ENCODE results near the gene TIE1. TPM values are rescaled to one million over a fixed set of nuclear protein-coding genes. Genes with fewer than 3 reads are reported as not detected.

Gene TIE1
- total RNA-seq, 3 donors from 2014 or later (not counting 1 experiment from before 2014, with no cell fraction given) = 4.5 to 10.7 (median 6.7) TPM

DNA sequence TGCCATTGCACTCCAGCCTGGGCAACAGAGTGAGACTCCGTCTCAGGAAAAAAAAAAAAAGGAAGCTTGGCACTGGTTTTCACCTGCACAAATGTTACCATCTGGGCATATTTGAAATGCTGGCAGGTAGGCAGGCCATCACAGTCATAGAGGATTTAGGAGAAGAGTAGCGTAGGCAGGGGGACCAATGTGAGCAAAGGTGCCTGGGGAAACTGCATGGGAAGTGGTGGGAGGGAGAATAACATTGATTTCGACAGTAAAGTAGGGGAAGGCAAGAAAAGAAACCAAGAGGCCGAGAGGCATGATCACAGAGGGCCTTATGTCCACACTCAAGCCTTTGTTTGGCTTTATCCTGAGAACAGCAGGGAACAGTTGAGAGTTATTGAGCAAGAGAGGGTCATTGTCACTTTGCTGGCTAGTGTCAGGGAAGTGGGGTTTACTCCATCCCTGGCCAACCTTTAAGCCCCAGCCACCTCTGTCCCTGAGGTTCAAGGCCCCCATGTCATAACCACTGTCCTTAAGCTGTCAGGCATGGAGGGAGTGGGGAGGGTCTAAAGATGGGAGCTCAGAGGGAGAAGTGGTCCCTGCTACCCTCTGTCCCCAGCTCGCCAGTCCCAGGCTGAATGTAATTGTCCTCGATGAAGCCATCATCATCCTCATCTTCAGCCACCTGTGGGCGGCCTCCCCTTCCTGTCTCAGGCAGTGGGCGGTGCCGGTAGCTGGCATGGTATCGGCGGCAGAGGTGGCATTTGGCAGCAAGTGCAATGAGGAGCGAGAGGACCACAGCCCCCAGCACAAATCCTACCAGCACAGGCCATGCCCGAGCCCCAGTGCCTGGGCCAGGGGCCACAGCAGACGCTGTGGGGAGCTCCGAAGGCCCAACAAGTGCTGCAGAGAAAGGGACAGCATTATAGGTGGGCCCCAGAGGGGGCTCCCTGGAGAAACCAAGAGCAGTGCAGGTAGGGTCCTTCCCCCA is 18.3 kb upstream of the TIE1 start:
- H3K4me3 ChIP-seq (ENCODE audit: low read length) = no peak overlapping the region
- H3K27ac ChIP-seq (ENCODE audit: low read length) = no peak overlapping the region
- H3K4me1 Mint-ChIP-seq = peaks cover 0 to 5% of the 10 kb centered on the region in 2 donors
- no peaks in the 10 kb centered on the region for H3K4me1 ChIP-seq (ENCODE audit: control insufficient read depth, insufficient read depth, low read length)
- H3K27me3 Mint-ChIP-seq (ENCODE audit: low read depth in 2 of 2) = peaks cover 0 to 11% of the 10 kb centered on the region in 2 donors
- no peaks in the 10 kb centered on the region for H3K27me3 ChIP-seq (ENCODE audit: control insufficient read depth, insufficient read depth, low read length)
- no peaks in the 10 kb centered on the region for H3K36me3 ChIP-seq (ENCODE audit: control insufficient read depth, insufficient read depth, low read length)
- H3K9me3 Mint-ChIP-seq = no peaks in the 10 kb centered on the region
- intact Hi-C loops (cut with micrococcal nuclease) = no loop called here
- TF ChIP-seq, protein P1, sequence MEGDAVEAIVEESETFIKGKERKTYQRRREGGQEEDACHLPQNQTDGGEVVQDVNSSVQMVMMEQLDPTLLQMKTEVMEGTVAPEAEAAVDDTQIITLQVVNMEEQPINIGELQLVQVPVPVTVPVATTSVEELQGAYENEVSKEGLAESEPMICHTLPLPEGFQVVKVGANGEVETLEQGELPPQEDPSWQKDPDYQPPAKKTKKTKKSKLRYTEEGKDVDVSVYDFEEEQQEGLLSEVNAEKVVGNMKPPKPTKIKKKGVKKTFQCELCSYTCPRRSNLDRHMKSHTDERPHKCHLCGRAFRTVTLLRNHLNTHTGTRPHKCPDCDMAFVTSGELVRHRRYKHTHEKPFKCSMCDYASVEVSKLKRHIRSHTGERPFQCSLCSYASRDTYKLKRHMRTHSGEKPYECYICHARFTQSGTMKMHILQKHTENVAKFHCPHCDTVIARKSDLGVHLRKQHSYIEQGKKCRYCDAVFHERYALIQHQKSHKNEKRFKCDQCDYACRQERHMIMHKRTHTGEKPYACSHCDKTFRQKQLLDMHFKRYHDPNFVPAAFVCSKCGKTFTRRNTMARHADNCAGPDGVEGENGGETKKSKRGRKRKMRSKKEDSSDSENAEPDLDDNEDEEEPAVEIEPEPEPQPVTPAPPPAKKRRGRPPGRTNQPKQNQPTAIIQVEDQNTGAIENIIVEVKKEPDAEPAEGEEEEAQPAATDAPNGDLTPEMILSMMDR (IDR thresholded peaks at IDR 0.05) = no peak
- H3K9me3 ChIP-seq (ENCODE audit: control insufficient read depth, insufficient read depth, low read length) = no peaks in the 10 kb centered on the region
- H3K4me3 Mint-ChIP-seq = no peak overlapping the region
- ATAC-seq = no peak
- WGBS (ENCODE audit: insufficient coverage) = 84% methylated on average over 15 of the region's 15 CpGs
- DNase-seq = no peak
- H3K36me3 Mint-ChIP-seq = no peaks in the 10 kb centered on the region
- H3K27ac Mint-ChIP-seq = no peak overlapping the region

DNA sequence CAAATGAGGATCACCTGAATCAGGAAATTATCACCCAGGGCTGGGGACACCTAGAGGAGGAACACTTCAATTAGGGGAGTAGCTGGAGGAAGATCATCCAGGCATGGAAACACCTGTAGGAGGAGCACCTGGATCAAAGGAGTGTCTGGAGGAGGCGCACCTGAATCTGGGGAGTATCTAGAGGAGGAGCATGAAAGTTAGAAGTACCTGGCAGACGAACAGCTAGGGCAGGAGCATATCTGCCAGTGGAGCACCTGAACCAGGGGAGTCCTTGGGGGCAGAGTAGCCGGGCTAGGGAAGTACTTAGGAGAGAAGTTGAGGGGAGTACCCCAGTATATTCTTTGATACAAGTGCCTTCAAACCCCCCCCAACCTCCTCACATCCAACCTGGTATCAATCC is 16.7 kb upstream of the TIE1 start:
- Mint-ChIP-seq H3K36me3 (no peaks in the 10 kb centered on the region), H3K9me3 (no peaks in the 10 kb centered on the region), H3K27me3 (ENCODE audit: low read depth in 2 of 2) (peaks cover 0 to 11% of the 10 kb centered on the region in 2 donors), H3K4me3 (no peak overlapping the region), H3K4me1 (peaks cover 0 to 5% of the 10 kb centered on the region in 2 donors), H3K27ac (no peak overlapping the region)
- no peaks in the 10 kb centered on the region for H3K9me3 ChIP-seq (ENCODE audit: control insufficient read depth, insufficient read depth, low read length)
- DNase-seq (no peak), ATAC-seq (no peak)
- no peak overlapping the region for H3K27ac ChIP-seq (ENCODE audit: low read length)
- H3K36me3 ChIP-seq (ENCODE audit: control insufficient read depth, insufficient read depth, low read length) = no peaks in the 10 kb centered on the region
- H3K4me1 ChIP-seq (ENCODE audit: control insufficient read depth, insufficient read depth, low read length) = no peaks in the 10 kb centered on the region
- intact Hi-C loops (cut with micrococcal nuclease) = no loop called here
- TF ChIP-seq, protein P1 (IDR thresholded peaks at IDR 0.05) = no peak
- H3K27me3 ChIP-seq (ENCODE audit: control insufficient read depth, insufficient read depth, low read length) = no peaks in the 10 kb centered on the region
- WGBS (ENCODE audit: insufficient coverage) = 83% methylated on average over 3 of the region's 3 CpGs
- no peak overlapping the region for H3K4me3 ChIP-seq (ENCODE audit: low read length)

DNA sequence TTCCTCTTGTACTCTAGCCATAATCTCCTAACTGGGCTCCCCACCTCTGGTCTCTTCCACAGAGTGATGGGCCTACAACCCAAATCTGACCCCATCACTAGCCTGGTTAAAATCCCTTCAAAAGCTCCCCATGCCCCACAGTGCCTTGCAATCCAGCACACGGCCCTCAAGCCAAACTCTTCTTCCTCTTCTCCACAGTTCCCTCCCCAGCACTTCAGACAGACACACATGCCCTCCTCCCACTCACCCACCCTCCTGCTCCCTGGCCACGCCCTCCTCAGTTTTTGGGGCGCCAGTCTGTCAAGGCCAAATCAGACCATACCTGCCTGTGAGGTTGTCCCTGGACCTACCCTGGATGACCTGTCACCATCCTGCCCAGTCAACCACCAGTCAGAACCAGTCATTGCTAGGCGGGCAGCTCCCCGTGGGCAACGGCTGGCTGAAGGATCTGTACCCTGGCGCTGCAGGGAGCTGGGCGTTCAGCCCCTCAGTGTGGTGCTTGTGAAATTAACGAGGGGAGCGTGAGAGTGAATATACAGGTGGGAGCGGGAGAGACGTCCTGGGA is 16.2 kb upstream of the TIE1 start:
- Histone ChIP-seq H3K9me3 (ENCODE audit: control insufficient read depth, insufficient read depth, low read length) (no peaks in the 10 kb centered on the region), H3K27me3 (ENCODE audit: control insufficient read depth, insufficient read depth, low read length) (no peaks in the 10 kb centered on the region), H3K4me3 (ENCODE audit: low read length) (no peak overlapping the region), H3K4me1 (ENCODE audit: control insufficient read depth, insufficient read depth, low read length) (no peaks in the 10 kb centered on the region), H3K27ac (ENCODE audit: low read length) (no peak overlapping the region), H3K36me3 (ENCODE audit: control insufficient read depth, insufficient read depth, low read length) (no peaks in the 10 kb centered on the region)
- TF ChIP-seq, protein P1 (IDR thresholded peaks at IDR 0.05) = no peak
- H3K27me3 Mint-ChIP-seq (ENCODE audit: low read depth in 2 of 2) = peaks cover 0 to 11% of the 10 kb centered on the region in 2 donors
- H3K36me3 Mint-ChIP-seq = no peaks in the 10 kb centered on the region
- no peak overlapping the region for H3K4me3 Mint-ChIP-seq
- H3K27ac Mint-ChIP-seq = no peak overlapping the region
- intact Hi-C loops (cut with micrococcal nuclease) = no loop called here
- ATAC-seq = no peak
- DNase-seq = no peak
- WGBS (ENCODE audit: insufficient coverage) = 89% methylated on average over 12 of the region's 12 CpGs
- H3K9me3 Mint-ChIP-seq = no peaks in the 10 kb centered on the region
- H3K4me1 Mint-ChIP-seq = peaks cover 0 to 5% of the 10 kb centered on the region in 2 donors

All from natural killer cell (primary cell).